Natural killer cell (primary cell): ENCODE results near the gene JAKMIP1. TPM values are rescaled to one million over a fixed set of nuclear protein-coding genes. Genes with fewer than 3 reads are reported as not detected.
A peak's percentile ranks its signal among the peaks of the same experiment; 100 is the strongest.

Source experiments
- ATAC-seq, 3 donors: fragments of 150-1000 bp in 2 of 3; fragments of 200-7000 bp in 1 of 3; cut with Tn5 transposase; 1 replicate in 1 of 3; 2 replicates in 2 of 3; pipeline ENCODE4 v1.10.0; 2021; ENCODE audit warnings: mild to moderate bottlenecking in 2 of 3, moderate library complexity in 2 of 3
- DNase-seq, 2 donors: peaks; one replicate each; pipeline versions ENCODE4 v3.0.0 to v3.0.0-alpha.2; 2013 to 2021; ENCODE audit warnings: mixed read lengths in 1 of 2
- H3K27ac ChIP-seq: one replicate; pipeline ENCODE4 v1.5.1; 2013; ENCODE audit warnings: mild to moderate bottlenecking, low read length
- H3K27me3 ChIP-seq: one replicate; pipeline ENCODE4 v1.6.1; 2013; ENCODE audit warnings: low read length; ENCODE audit not compliant: control insufficient read depth, insufficient read depth
- H3K36me3 ChIP-seq: one replicate; pipeline ENCODE4 v1.6.1; 2013; ENCODE audit warnings: low read length; ENCODE audit not compliant: control insufficient read depth, insufficient read depth
- H3K4me1 ChIP-seq: one replicate; pipeline ENCODE4 v1.6.1; 2013; ENCODE audit warnings: low read length; ENCODE audit not compliant: control insufficient read depth, insufficient read depth
- H3K4me3 ChIP-seq: one replicate; pipeline ENCODE4 v1.5.1; 2013; ENCODE audit warnings: low read length
- H3K9me3 ChIP-seq: one replicate; pipeline ENCODE4 v1.6.1; 2013; ENCODE audit warnings: low read length; ENCODE audit not compliant: control insufficient read depth, insufficient read depth
- H3K27ac Mint-ChIP-seq, 2 donors: one replicate each; pipeline ENCODE4 v1.8.0; 2022; ENCODE audit warnings: mild to moderate bottlenecking in 2 of 2, mixed read lengths in 2 of 2, moderate library complexity in 1 of 2
- H3K27me3 Mint-ChIP-seq, 2 donors: one replicate each; pipeline ENCODE4 v1.8.0; 2022; ENCODE audit warnings: low read depth in 2 of 2, mixed read lengths in 2 of 2
- H3K36me3 Mint-ChIP-seq: one replicate; pipeline ENCODE4 v1.8.0; 2022; ENCODE audit warnings: mixed read lengths
- H3K4me1 Mint-ChIP-seq, 2 donors: one replicate each; pipeline ENCODE4 v1.8.0; 2022; ENCODE audit warnings: mixed read lengths in 2 of 2
- H3K4me3 Mint-ChIP-seq: one replicate; pipeline ENCODE4 v1.8.0; 2022; ENCODE audit warnings: mild to moderate bottlenecking, moderate library complexity, mixed read lengths
- H3K9me3 Mint-ChIP-seq, 2 donors: one replicate each; pipeline ENCODE4 v1.8.0; 2022; ENCODE audit warnings: mixed read lengths in 2 of 2
- CTCF ChIP-seq: fragments of 200-600 bp; IDR thresholded peaks from one replicate; pipeline ENCODE4 v1.8.0; 2022; ENCODE audit warnings: antibody characterized with exemption
- WGBS: methylation state at CpG from one replicate; pipeline ENCODE4 v1.1.7; 2013; ENCODE audit warnings: missing lambda C conversion rate; ENCODE audit not compliant: insufficient coverage; 5-methylcytosine and 5-hydroxymethylcytosine counted together
- intact Hi-C: fragments of 100-400 bp; cut with micrococcal nuclease; formaldehyde crosslinking; loops from one replicate; pipeline ENCODE4 v1.14.2; 2022
- total RNA-seq, 4 donors: library from RNA; stranded (reverse); fragments of 120-200 nt in 1 of 4; gene quantifications; one replicate each; pipeline versions ENCODE4 v1.2.3 to v1.2.4, GENCODE V29; 2013 to 2022

Gene JAKMIP1
- total RNA-seq, 3 donors from 2014 or later (not counting 1 experiment from before 2014, with no cell fraction given), result 8.8 to 21.8 (median 16.4) TPM

- Histone ChIP-seq H3K9me3 (peaks cover 14% of the 10 kb centered on the region), H3K27ac (no peak overlapping the region), H3K36me3 (no peaks in the 10 kb centered on the region), H3K4me3 (no peak overlapping the region), H3K4me1 (peaks cover 63% of the 10 kb centered on the region), H3K27me3 (no peaks in the 10 kb centered on the region)
- DNase-seq, result peak in 1 of 2 donors; percentile 56
- peaks cover 3 to 5% of the 10 kb centered on the region in 2 donors for H3K27me3 Mint-ChIP-seq
- peak overlapping the region; percentile 31 to 92 for H3K27ac Mint-ChIP-seq
- intact Hi-C loops, result no loop called here
- no peak for ATAC-seq
- no peak for TF ChIP-seq CTCF
- H3K9me3 Mint-ChIP-seq, result peaks cover 4 to 5% of the 10 kb centered on the region in 2 donors
- peaks cover 46 to 62% of the 10 kb centered on the region in 2 donors for H3K4me1 Mint-ChIP-seq
- WGBS, result 72% methylated on average over 11 of the region's 12 CpGs
- no peaks in the 10 kb centered on the region for H3K36me3 Mint-ChIP-seq
- H3K4me3 Mint-ChIP-seq, result no peak overlapping the region
These were observed 17.7 kb downstream of the JAKMIP1 start for GRCh38 chr4:6182376-6183280.

DNA sequence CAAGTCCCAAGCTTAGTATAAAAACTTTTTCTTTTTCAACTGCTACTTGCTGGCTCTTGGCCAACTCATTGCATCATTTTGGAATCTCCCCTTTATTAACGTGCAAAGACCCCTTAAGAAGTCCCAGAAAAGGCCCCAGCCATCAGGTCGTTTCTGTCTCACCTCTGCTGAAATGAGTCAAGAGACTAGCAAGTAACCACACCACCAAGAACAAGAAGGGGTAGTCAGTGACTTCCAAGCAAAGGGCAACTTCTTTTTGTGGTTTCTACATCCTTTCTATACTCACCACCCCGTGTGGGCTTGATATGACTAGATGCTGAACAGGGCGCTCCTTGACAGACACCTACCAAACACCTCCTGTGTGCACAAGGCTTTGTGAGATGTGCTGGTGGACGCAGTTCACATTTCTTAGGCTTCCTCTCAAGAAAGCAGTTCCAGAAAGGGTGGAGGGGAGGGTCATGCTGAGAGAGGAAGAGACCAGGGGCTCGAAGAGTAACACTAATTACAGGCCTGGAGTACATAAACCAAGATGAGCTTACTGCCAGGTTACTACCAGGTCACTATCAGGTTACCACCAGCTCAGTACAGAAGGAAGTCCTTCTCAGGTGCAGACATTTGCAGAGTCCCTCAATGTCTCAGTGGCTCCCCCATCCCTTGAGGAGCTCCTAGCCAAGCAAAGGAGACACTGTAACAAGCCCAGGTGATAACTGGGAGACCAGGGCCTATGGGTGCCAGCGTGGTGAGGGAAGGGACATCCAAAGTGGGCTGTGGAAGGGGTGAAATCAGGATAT is 19.3 kb downstream of the JAKMIP1 start:
- 37% methylated on average over 6 of the region's 7 CpGs for WGBS
- Histone ChIP-seq H3K4me3 (no peak overlapping the region), H3K4me1 (peaks cover 73% of the 10 kb centered on the region), H3K9me3 (peaks cover 9% of the 10 kb centered on the region), H3K27me3 (no peaks in the 10 kb centered on the region), H3K27ac (peak overlapping the region; percentile 45), H3K36me3 (no peaks in the 10 kb centered on the region)
- peaks cover 3% of the 10 kb centered on the region in 2 donors for H3K27me3 Mint-ChIP-seq
- H3K4me3 Mint-ChIP-seq, result peak overlapping the region; percentile 45
- peaks cover 49 to 67% of the 10 kb centered on the region in 2 donors for H3K4me1 Mint-ChIP-seq
- H3K27ac Mint-ChIP-seq, result peak overlapping the region; percentile 31 to 92
- H3K9me3 Mint-ChIP-seq, result peaks cover 3 to 5% of the 10 kb centered on the region in 2 donors
- TF ChIP-seq CTCF, result no peak
- H3K36me3 Mint-ChIP-seq, result no peaks in the 10 kb centered on the region
- ATAC-seq, result peak; percentile 72 to 82 (median 80)
- intact Hi-C loops, result loop anchor here (1.0 kb wide), 1 partner anchor 17 kb away; no protein-coding TSS in a partner anchor
- DNase-seq, result peak; percentile 21 to 84

- no peak overlapping the region for H3K4me3 ChIP-seq
These were observed 21.0 kb downstream of the JAKMIP1 start for GRCh38 chr4:6179362-6179761.

More at GRCh38 chr4:6179362-6179761, 21.0 kb downstream of the JAKMIP1 start:
- H3K27me3 ChIP-seq, result no peaks in the 10 kb centered on the region
- Mint-ChIP-seq H3K36me3 (no peaks in the 10 kb centered on the region), H3K27ac (peak overlapping the region; percentile 31 to 92), H3K4me1 (peaks cover 49 to 65% of the 10 kb centered on the region in 2 donors), H3K4me3 (peak overlapping the region; percentile 35), H3K9me3 (peaks cover 0 to 5% of the 10 kb centered on the region in 2 donors), H3K27me3 (peaks cover 0 to 3% of the 10 kb centered on the region in 2 donors)
- H3K9me3 ChIP-seq, result peaks cover 9% of the 10 kb centered on the region
- WGBS, result 0% methylated on average over 1 of the region's 1 CpG
- H3K27ac ChIP-seq, result no peak overlapping the region
- intact Hi-C loops, result no loop called here
- no peaks in the 10 kb centered on the region for H3K36me3 ChIP-seq
- no peak for TF ChIP-seq CTCF
- H3K4me1 ChIP-seq, result peaks cover 71% of the 10 kb centered on the region
- peak in 1 of 2 donors; percentile 60 for DNase-seq
- ATAC-seq, result no peak
